Measurements from ENCODE around the gene COL5A1. TPM values are rescaled to one million over a fixed set of nuclear protein-coding genes. Genes with fewer than 3 reads are reported as not detected.

Gene COL5A1
- total and polyA plus RNA-seq, 2 donors (not counting 1 experiment from before 2014, with no cell fraction given), result 72.8 to 109 TPM

DNA sequence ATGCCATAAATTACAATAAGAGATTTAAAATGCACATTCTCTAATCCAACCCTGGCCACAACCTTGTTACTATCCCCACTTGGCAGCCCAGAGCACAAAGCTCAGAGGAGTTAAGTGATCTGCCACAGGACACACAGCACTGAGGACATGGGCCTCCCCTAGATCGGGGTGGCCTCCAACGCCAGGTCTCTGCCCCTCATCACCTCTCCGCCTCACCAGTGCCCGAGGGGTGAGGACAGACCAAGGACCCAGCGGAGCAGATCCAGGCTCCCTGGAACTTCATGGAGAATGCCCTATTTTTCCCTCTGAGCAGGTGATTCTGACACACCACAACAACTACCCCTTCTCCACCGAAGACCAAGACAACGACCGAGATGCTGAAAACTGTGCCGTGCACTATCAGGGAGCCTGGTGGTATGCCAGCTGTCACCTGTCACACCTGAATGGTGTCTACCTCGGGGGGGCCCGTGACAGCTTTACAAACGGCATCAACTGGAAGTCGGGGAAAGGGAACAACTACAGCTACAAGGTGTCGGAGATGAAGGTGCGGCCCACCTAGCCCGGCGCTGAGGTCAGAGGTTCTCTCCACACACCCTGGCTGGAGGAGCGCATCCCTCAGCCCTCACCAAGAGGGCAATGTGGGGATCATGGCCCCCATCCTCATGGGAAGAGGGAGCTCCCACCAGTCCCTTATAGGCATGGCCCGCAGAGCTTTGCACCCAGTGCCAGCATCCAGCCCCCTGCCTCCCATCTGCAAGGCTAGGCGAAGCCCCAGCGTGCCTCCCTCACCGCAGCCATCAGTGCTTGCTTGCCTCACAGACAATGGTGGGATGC lies 226.5 kb downstream of the COL5A1 start:
- no peak overlapping the region for H3K4me3 ChIP-seq (replicated peaks in 1 of 4; ENCODE audit: control extremely low read depth in 1 of 4, insufficient read depth in 1 of 4, low read depth in 3 of 4, low read length in 4 of 4)
- no peak overlapping the region for H3K4me2 ChIP-seq (ENCODE audit: extremely low read depth, insufficient read depth, low read length)
- no peak overlapping the region for H3K27ac ChIP-seq (ENCODE audit: insufficient read depth, low read length)
- peaks cover 3% of the 10 kb centered on the region for H3K27me3 ChIP-seq (ENCODE audit: control insufficient read depth, insufficient read depth, low read length)
- no peak overlapping the region for H2AFZ ChIP-seq (ENCODE audit: low read length)
- H3K9me3 ChIP-seq (ENCODE audit: control insufficient read depth, insufficient read depth, low read depth, low read length), result no peaks in the 10 kb centered on the region
- H3K9ac ChIP-seq (ENCODE audit: insufficient read depth, low read length), result no peak overlapping the region
- H4K20me1 ChIP-seq (ENCODE audit: control insufficient read depth, extremely low read depth, insufficient read depth, low read length), result no peaks in the 10 kb centered on the region
- no peak for TF ChIP-seq EZH2 (IDR thresholded peaks at IDR 0.05; ENCODE audit: low read length, missing control alignments)
- TF ChIP-seq, protein P1, sequence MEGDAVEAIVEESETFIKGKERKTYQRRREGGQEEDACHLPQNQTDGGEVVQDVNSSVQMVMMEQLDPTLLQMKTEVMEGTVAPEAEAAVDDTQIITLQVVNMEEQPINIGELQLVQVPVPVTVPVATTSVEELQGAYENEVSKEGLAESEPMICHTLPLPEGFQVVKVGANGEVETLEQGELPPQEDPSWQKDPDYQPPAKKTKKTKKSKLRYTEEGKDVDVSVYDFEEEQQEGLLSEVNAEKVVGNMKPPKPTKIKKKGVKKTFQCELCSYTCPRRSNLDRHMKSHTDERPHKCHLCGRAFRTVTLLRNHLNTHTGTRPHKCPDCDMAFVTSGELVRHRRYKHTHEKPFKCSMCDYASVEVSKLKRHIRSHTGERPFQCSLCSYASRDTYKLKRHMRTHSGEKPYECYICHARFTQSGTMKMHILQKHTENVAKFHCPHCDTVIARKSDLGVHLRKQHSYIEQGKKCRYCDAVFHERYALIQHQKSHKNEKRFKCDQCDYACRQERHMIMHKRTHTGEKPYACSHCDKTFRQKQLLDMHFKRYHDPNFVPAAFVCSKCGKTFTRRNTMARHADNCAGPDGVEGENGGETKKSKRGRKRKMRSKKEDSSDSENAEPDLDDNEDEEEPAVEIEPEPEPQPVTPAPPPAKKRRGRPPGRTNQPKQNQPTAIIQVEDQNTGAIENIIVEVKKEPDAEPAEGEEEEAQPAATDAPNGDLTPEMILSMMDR (conservative IDR thresholded peaks at IDR 0.05 in 1 of 2, IDR thresholded peaks at IDR 0.05 in 1 of 2; ENCODE audit: low read depth in 1 of 2, low read length in 2 of 2), result no peak
- no peaks in the 10 kb centered on the region for H3K79me2 ChIP-seq (ENCODE audit: control insufficient read depth, insufficient read depth, low read length)
- no peaks in the 10 kb centered on the region for H3K36me3 ChIP-seq (ENCODE audit: control insufficient read depth, insufficient read depth, low read length)
- no peak for DNase-seq (ENCODE audit: low read depth in 2 of 2)
- H3K4me1 ChIP-seq (ENCODE audit: control insufficient read depth, extremely low read depth, insufficient read depth, low read length), result no peaks in the 10 kb centered on the region

GRCh38 chr9:134868751-134869553 lies 227.3 kb downstream of the COL5A1 start:
- H3K4me1 ChIP-seq (ENCODE audit: control insufficient read depth, extremely low read depth, insufficient read depth, low read length), result no peaks in the 10 kb centered on the region
- no peak overlapping the region for H3K9ac ChIP-seq (ENCODE audit: insufficient read depth, low read length)
- no peak overlapping the region for H2AFZ ChIP-seq (ENCODE audit: low read length)
- no peaks in the 10 kb centered on the region for H4K20me1 ChIP-seq (ENCODE audit: control insufficient read depth, extremely low read depth, insufficient read depth, low read length)
- H3K4me3 ChIP-seq (replicated peaks in 1 of 4; ENCODE audit: control extremely low read depth in 1 of 4, insufficient read depth in 1 of 4, low read depth in 3 of 4, low read length in 4 of 4), result no peak overlapping the region
- H3K4me2 ChIP-seq (ENCODE audit: extremely low read depth, insufficient read depth, low read length), result no peak overlapping the region
- DNase-seq (ENCODE audit: low read depth in 2 of 2), result no peak
- H3K79me2 ChIP-seq (ENCODE audit: control insufficient read depth, insufficient read depth, low read length), result no peaks in the 10 kb centered on the region
- no peaks in the 10 kb centered on the region for H3K9me3 ChIP-seq (ENCODE audit: control insufficient read depth, insufficient read depth, low read depth, low read length)
- no peaks in the 10 kb centered on the region for H3K36me3 ChIP-seq (ENCODE audit: control insufficient read depth, insufficient read depth, low read length)
- no peak overlapping the region for H3K27ac ChIP-seq (ENCODE audit: insufficient read depth, low read length)
- TF ChIP-seq EZH2 (IDR thresholded peaks at IDR 0.05; ENCODE audit: low read length, missing control alignments), result no peak
- TF ChIP-seq, protein P1 (conservative IDR thresholded peaks at IDR 0.05 in 1 of 2, IDR thresholded peaks at IDR 0.05 in 1 of 2; ENCODE audit: low read depth in 1 of 2, low read length in 2 of 2), result no peak
- peaks cover 3% of the 10 kb centered on the region for H3K27me3 ChIP-seq (ENCODE audit: control insufficient read depth, insufficient read depth, low read length)

GRCh38 chr9:134869554-134870300 lies 228.1 kb downstream of the COL5A1 start:
- Histone ChIP-seq H3K79me2 (ENCODE audit: control insufficient read depth, insufficient read depth, low read length) (no peaks in the 10 kb centered on the region), H3K27me3 (ENCODE audit: control insufficient read depth, insufficient read depth, low read length) (peaks cover 3% of the 10 kb centered on the region), H3K9me3 (ENCODE audit: control insufficient read depth, insufficient read depth, low read depth, low read length) (no peaks in the 10 kb centered on the region), H3K9ac (ENCODE audit: insufficient read depth, low read length) (no peak overlapping the region), H3K36me3 (ENCODE audit: control insufficient read depth, insufficient read depth, low read length) (no peaks in the 10 kb centered on the region), H2AFZ (ENCODE audit: low read length) (no peak overlapping the region), H4K20me1 (ENCODE audit: control insufficient read depth, extremely low read depth, insufficient read depth, low read length) (no peaks in the 10 kb centered on the region), H3K4me2 (ENCODE audit: extremely low read depth, insufficient read depth, low read length) (no peak overlapping the region), H3K4me1 (ENCODE audit: control insufficient read depth, extremely low read depth, insufficient read depth, low read length) (no peaks in the 10 kb centered on the region), H3K4me3 (replicated peaks in 1 of 4; ENCODE audit: control extremely low read depth in 1 of 4, insufficient read depth in 1 of 4, low read depth in 3 of 4, low read length in 4 of 4) (no peak overlapping the region), H3K27ac (ENCODE audit: insufficient read depth, low read length) (no peak overlapping the region)
- DNase-seq (ENCODE audit: low read depth in 2 of 2), result no peak
- no peak for TF ChIP-seq EZH2 (IDR thresholded peaks at IDR 0.05; ENCODE audit: low read length, missing control alignments)
- TF ChIP-seq, protein P1 (conservative IDR thresholded peaks at IDR 0.05 in 1 of 2, IDR thresholded peaks at IDR 0.05 in 1 of 2; ENCODE audit: low read depth in 1 of 2, low read length in 2 of 2), result no peak

All from fibroblast of lung (primary cell).